ENCODE measurements around the gene LRBA.
A peak's percentile ranks its signal among the peaks of the same experiment; 100 is the strongest.

The LRBA gene

GRCh38 chr4:150903603-150904002 is 111.5 kb downstream of the LRBA start:
- Histone ChIP-seq H3K4me3 (ENCODE audit: control insufficient read depth in 1 of 7, extremely low read depth in 1 of 7, insufficient read depth in 4 of 7, low read depth in 2 of 7, low read length in 6 of 7) (no peak overlapping the region), H3K36me3 (ENCODE audit: control insufficient read depth in 4 of 4, insufficient read depth in 4 of 4, low read length in 3 of 4) (peaks cover 21 to 69% (median 38%) of the 10 kb centered on the region in 4 experiments), H3K27ac (ENCODE audit: insufficient read depth in 1 of 2, low read depth in 1 of 2, low read length in 2 of 2, poor library complexity in 1 of 2, severe bottlenecking in 2 of 2) (no peak overlapping the region), H3K4me1 (ENCODE audit: control extremely low read depth in 1 of 4, control insufficient read depth in 4 of 4, insufficient read depth in 4 of 4, low read length in 3 of 4) (no peaks in the 10 kb centered on the region), H3K27me3 (replicated peaks in 2 of 5; ENCODE audit: control insufficient read depth in 4 of 5, insufficient read depth in 5 of 5, low read length in 4 of 5) (no peaks in the 10 kb centered on the region), H3K9me3 (ENCODE audit: control extremely low read depth in 1 of 5, control insufficient read depth in 4 of 5, insufficient read depth in 2 of 5, low read depth in 1 of 5, low read length in 4 of 5) (no peaks in the 10 kb centered on the region)
- 100% methylated on average over 1 of the region's 2 CpGs for WGBS (ENCODE audit: insufficient coverage)
- CTCF ChIA-PET = interaction anchor here (0.9 to 2.0 kb wide), 3 partner anchors 9 to 59 kb away, joined by 3 to 6 read pairs (median 4); no protein-coding TSS in a partner anchor
- POLR2A ChIA-PET = no interaction called here
- DNase-seq = no peak

- DNase-seq = peak in 2 of 3 donors; percentile 40 to 53
- H3K4me1 ChIP-seq (ENCODE audit: control extremely low read depth in 1 of 4, control insufficient read depth in 4 of 4, insufficient read depth in 4 of 4, low read length in 3 of 4) = peaks cover 0 to 6% (median 0%) of the 10 kb centered on the region in 4 experiments
- H3K4me3 ChIP-seq (ENCODE audit: control insufficient read depth in 1 of 7, extremely low read depth in 1 of 7, insufficient read depth in 4 of 7, low read depth in 2 of 7, low read length in 6 of 7) = no peak overlapping the region
- no peaks in the 10 kb centered on the region for H3K27me3 ChIP-seq (replicated peaks in 2 of 5; ENCODE audit: control insufficient read depth in 4 of 5, insufficient read depth in 5 of 5, low read length in 4 of 5)
- CTCF ChIA-PET = interaction anchor here (1.1 kb wide), 1 partner anchor 12 kb away, joined by 3 read pairs; no protein-coding TSS in a partner anchor
- no CpG with 5 or more reads among the region's 1 CpG for WGBS (ENCODE audit: insufficient coverage)
- H3K9me3 ChIP-seq (ENCODE audit: control extremely low read depth in 1 of 5, control insufficient read depth in 4 of 5, insufficient read depth in 2 of 5, low read depth in 1 of 5, low read length in 4 of 5) = no peaks in the 10 kb centered on the region
- H3K36me3 ChIP-seq (ENCODE audit: control insufficient read depth in 4 of 4, insufficient read depth in 4 of 4, low read length in 3 of 4) = peaks cover 14 to 47% (median 27%) of the 10 kb centered on the region in 4 experiments
- H3K27ac ChIP-seq (ENCODE audit: insufficient read depth in 1 of 2, low read depth in 1 of 2, low read length in 2 of 2, poor library complexity in 1 of 2, severe bottlenecking in 2 of 2) = no peak overlapping the region
- POLR2A ChIA-PET = no interaction called here
These were observed 118.6 kb downstream of the LRBA start for GRCh38 chr4:150896497-150896896.

- H3K27me3 ChIP-seq (replicated peaks in 2 of 5; ENCODE audit: control insufficient read depth in 4 of 5, insufficient read depth in 5 of 5, low read length in 4 of 5) = no peaks in the 10 kb centered on the region
- POLR2A ChIA-PET = no interaction called here
- H3K4me3 ChIP-seq (ENCODE audit: control insufficient read depth in 1 of 7, extremely low read depth in 1 of 7, insufficient read depth in 4 of 7, low read depth in 2 of 7, low read length in 6 of 7) = no peak overlapping the region
- DNase-seq = peak in 2 of 3 donors; percentile 15 to 29
- 93% methylated on average over 1 of the region's 2 CpGs for WGBS (ENCODE audit: insufficient coverage)
- no peaks in the 10 kb centered on the region for H3K9me3 ChIP-seq (ENCODE audit: control extremely low read depth in 1 of 5, control insufficient read depth in 4 of 5, insufficient read depth in 2 of 5, low read depth in 1 of 5, low read length in 4 of 5)
- peaks cover 12 to 41% (median 14%) of the 10 kb centered on the region in 4 experiments for H3K36me3 ChIP-seq (ENCODE audit: control insufficient read depth in 4 of 4, insufficient read depth in 4 of 4, low read length in 3 of 4)
- CTCF ChIA-PET = no interaction called here
- H3K27ac ChIP-seq (ENCODE audit: insufficient read depth in 1 of 2, low read depth in 1 of 2, low read length in 2 of 2, poor library complexity in 1 of 2, severe bottlenecking in 2 of 2) = no peak overlapping the region
- peaks cover 0 to 9% (median 5%) of the 10 kb centered on the region in 4 experiments for H3K4me1 ChIP-seq (ENCODE audit: control extremely low read depth in 1 of 4, control insufficient read depth in 4 of 4, insufficient read depth in 4 of 4, low read length in 3 of 4)
These were observed 124.8 kb downstream of the LRBA start for GRCh38 chr4:150890246-150890645.

GRCh38 chr4:150889306-150889705 is 125.8 kb downstream of the LRBA start:
- no peak for DNase-seq
- no peak overlapping the region for H3K4me3 ChIP-seq (ENCODE audit: control insufficient read depth in 1 of 7, extremely low read depth in 1 of 7, insufficient read depth in 4 of 7, low read depth in 2 of 7, low read length in 6 of 7)
- 97% methylated on average over 3 of the region's 4 CpGs for WGBS (ENCODE audit: insufficient coverage)
- ChIA-PET POLR2A (no interaction called here), CTCF (interaction anchor here (1.0 to 1.3 kb wide), 2 partner anchors 22 to 24 kb away, joined by 3 to 4 read pairs; no protein-coding TSS in a partner anchor)
- H3K36me3 ChIP-seq (ENCODE audit: control insufficient read depth in 4 of 4, insufficient read depth in 4 of 4, low read length in 3 of 4) = peaks cover 12 to 41% (median 13%) of the 10 kb centered on the region in 4 experiments
- H3K4me1 ChIP-seq (ENCODE audit: control extremely low read depth in 1 of 4, control insufficient read depth in 4 of 4, insufficient read depth in 4 of 4, low read length in 3 of 4) = peaks cover 0 to 9% (median 5%) of the 10 kb centered on the region in 4 experiments
- no peaks in the 10 kb centered on the region for H3K9me3 ChIP-seq (ENCODE audit: control extremely low read depth in 1 of 5, control insufficient read depth in 4 of 5, insufficient read depth in 2 of 5, low read depth in 1 of 5, low read length in 4 of 5)
- no peaks in the 10 kb centered on the region for H3K27me3 ChIP-seq (replicated peaks in 2 of 5; ENCODE audit: control insufficient read depth in 4 of 5, insufficient read depth in 5 of 5, low read length in 4 of 5)
- H3K27ac ChIP-seq (ENCODE audit: insufficient read depth in 1 of 2, low read depth in 1 of 2, low read length in 2 of 2, poor library complexity in 1 of 2, severe bottlenecking in 2 of 2) = no peak overlapping the region

DNA sequence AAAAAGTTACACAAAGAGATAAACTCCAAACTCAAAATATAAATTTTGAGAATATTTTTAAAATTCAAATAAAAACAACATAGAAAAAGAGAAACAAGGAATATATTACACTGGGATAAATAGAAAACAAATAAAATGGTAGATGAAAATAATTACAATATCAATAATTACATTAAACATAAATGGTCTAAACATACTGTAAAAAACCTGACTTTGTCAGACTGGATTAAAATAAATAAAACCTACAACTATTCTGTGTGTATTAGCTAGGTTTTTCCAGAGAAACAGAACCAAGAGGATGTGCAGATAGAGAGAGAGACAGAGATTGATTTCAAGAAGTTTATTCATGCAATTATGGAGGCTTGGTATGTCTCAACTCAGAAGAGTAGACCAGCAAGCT is 126.5 kb downstream of the LRBA start:
- Histone ChIP-seq H3K4me3 (ENCODE audit: control insufficient read depth in 1 of 7, extremely low read depth in 1 of 7, insufficient read depth in 4 of 7, low read depth in 2 of 7, low read length in 6 of 7) (no peak overlapping the region), H3K9me3 (ENCODE audit: control extremely low read depth in 1 of 5, control insufficient read depth in 4 of 5, insufficient read depth in 2 of 5, low read depth in 1 of 5, low read length in 4 of 5) (no peaks in the 10 kb centered on the region), H3K27me3 (replicated peaks in 2 of 5; ENCODE audit: control insufficient read depth in 4 of 5, insufficient read depth in 5 of 5, low read length in 4 of 5) (no peaks in the 10 kb centered on the region), H3K27ac (ENCODE audit: insufficient read depth in 1 of 2, low read depth in 1 of 2, low read length in 2 of 2, poor library complexity in 1 of 2, severe bottlenecking in 2 of 2) (no peak overlapping the region), H3K36me3 (ENCODE audit: control insufficient read depth in 4 of 4, insufficient read depth in 4 of 4, low read length in 3 of 4) (peaks cover 12 to 41% (median 12%) of the 10 kb centered on the region in 4 experiments), H3K4me1 (ENCODE audit: control extremely low read depth in 1 of 4, control insufficient read depth in 4 of 4, insufficient read depth in 4 of 4, low read length in 3 of 4) (peaks cover 0 to 9% (median 5%) of the 10 kb centered on the region in 4 experiments)
- ChIA-PET POLR2A (no interaction called here), CTCF (interaction anchor here (1.3 kb wide), 1 partner anchor 21 kb away, joined by 4 read pairs; no protein-coding TSS in a partner anchor)
- DNase-seq = no peak

DNA sequence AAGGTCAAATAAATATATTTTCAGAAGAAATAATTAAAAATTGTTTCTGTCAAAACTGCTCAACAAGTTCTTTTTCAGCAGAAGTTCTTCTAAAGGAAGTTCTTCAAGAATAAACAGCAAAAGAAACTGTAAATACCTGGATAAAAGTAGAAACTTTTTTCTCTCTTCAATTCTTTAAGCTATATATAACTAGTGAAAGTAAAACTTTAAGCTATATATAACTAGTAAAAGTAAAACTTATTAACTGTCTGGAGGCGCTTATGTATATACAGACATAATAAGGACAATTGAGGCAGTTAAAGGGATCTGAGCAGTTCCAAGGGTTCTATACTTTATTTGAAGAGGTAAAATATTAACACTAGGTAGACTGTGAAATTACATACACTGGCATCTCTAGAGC is 126.9 kb downstream of the LRBA start:
- peaks cover 10 to 39% (median 11%) of the 10 kb centered on the region in 4 experiments for H3K36me3 ChIP-seq (ENCODE audit: control insufficient read depth in 4 of 4, insufficient read depth in 4 of 4, low read length in 3 of 4)
- no peaks in the 10 kb centered on the region for H3K9me3 ChIP-seq (ENCODE audit: control extremely low read depth in 1 of 5, control insufficient read depth in 4 of 5, insufficient read depth in 2 of 5, low read depth in 1 of 5, low read length in 4 of 5)
- ChIA-PET POLR2A (no interaction called here), CTCF (interaction anchor here (1.3 kb wide), 1 partner anchor 21 kb away, joined by 4 read pairs; no protein-coding TSS in a partner anchor)
- H3K4me1 ChIP-seq (ENCODE audit: control extremely low read depth in 1 of 4, control insufficient read depth in 4 of 4, insufficient read depth in 4 of 4, low read length in 3 of 4) = peaks cover 0 to 9% (median 5%) of the 10 kb centered on the region in 4 experiments
- DNase-seq = no peak
- no peak overlapping the region for H3K4me3 ChIP-seq (ENCODE audit: control insufficient read depth in 1 of 7, extremely low read depth in 1 of 7, insufficient read depth in 4 of 7, low read depth in 2 of 7, low read length in 6 of 7)
- H3K27me3 ChIP-seq (replicated peaks in 2 of 5; ENCODE audit: control insufficient read depth in 4 of 5, insufficient read depth in 5 of 5, low read length in 4 of 5) = no peaks in the 10 kb centered on the region
- no CpG with 5 or more reads among the region's 1 CpG for WGBS (ENCODE audit: insufficient coverage)
- H3K27ac ChIP-seq (ENCODE audit: insufficient read depth in 1 of 2, low read depth in 1 of 2, low read length in 2 of 2, poor library complexity in 1 of 2, severe bottlenecking in 2 of 2) = no peak overlapping the region

GRCh38 chr4:150886597-150886996 is 128.5 kb downstream of the LRBA start:
- H3K9me3 ChIP-seq (ENCODE audit: control extremely low read depth in 1 of 5, control insufficient read depth in 4 of 5, insufficient read depth in 2 of 5, low read depth in 1 of 5, low read length in 4 of 5) = no peaks in the 10 kb centered on the region
- WGBS (ENCODE audit: insufficient coverage) = no CpG with 5 or more reads among the region's 1 CpG
- CTCF ChIA-PET = no interaction called here

More at GRCh38 chr4:150886597-150886996, 128.5 kb downstream of the LRBA start:
- Histone ChIP-seq H3K27ac (ENCODE audit: insufficient read depth in 1 of 2, low read depth in 1 of 2, low read length in 2 of 2, poor library complexity in 1 of 2, severe bottlenecking in 2 of 2) (no peak overlapping the region), H3K4me1 (ENCODE audit: control extremely low read depth in 1 of 4, control insufficient read depth in 4 of 4, insufficient read depth in 4 of 4, low read length in 3 of 4) (peaks cover 0 to 9% (median 5%) of the 10 kb centered on the region in 4 experiments), H3K36me3 (ENCODE audit: control insufficient read depth in 4 of 4, insufficient read depth in 4 of 4, low read length in 3 of 4) (peaks cover 9 to 33% (median 12%) of the 10 kb centered on the region in 4 experiments), H3K27me3 (replicated peaks in 2 of 5; ENCODE audit: control insufficient read depth in 4 of 5, insufficient read depth in 5 of 5, low read length in 4 of 5) (no peaks in the 10 kb centered on the region), H3K4me3 (ENCODE audit: control insufficient read depth in 1 of 7, extremely low read depth in 1 of 7, insufficient read depth in 4 of 7, low read depth in 2 of 7, low read length in 6 of 7) (no peak overlapping the region)
- DNase-seq = no peak
- POLR2A ChIA-PET = no interaction called here

Data from common myeloid progenitor, CD34-positive (primary cell).